GM19099 (cell line): Measurements from ENCODE around the gene CCPG1.

Experiments
- POLR2A ChIP-seq: IDR thresholded peaks from 3 replicates; pipeline ENCODE4 v1.6.1; 2011; ENCODE audit warnings: low read depth; ENCODE audit not compliant: insufficient read length; ENCODE audit errors: extremely low read depth

Gene CCPG1

GRCh38 chr15:55381595-55381994 lies 26.6 kb downstream of the CCPG1 start:
- no peak for TF ChIP-seq POLR2A

- TF ChIP-seq POLR2A = no peak
Observed at GRCh38 chr15:55379095-55379494, 29.1 kb downstream of the CCPG1 start.

- TF ChIP-seq POLR2A = no peak
Observed at GRCh38 chr15:55372701-55373440, 35.3 kb downstream of the CCPG1 start.

GRCh38 chr15:55366981-55367380 lies 41.2 kb downstream of the CCPG1 start:
- no peak for TF ChIP-seq POLR2A

GRCh38 chr15:55362641-55363040 lies 45.5 kb downstream of the CCPG1 start:
- no peak for TF ChIP-seq POLR2A

- TF ChIP-seq POLR2A = no peak
Observed at GRCh38 chr15:55361048-55361447, 47.1 kb downstream of the CCPG1 start.

GRCh38 chr15:55360256-55360655 lies 47.9 kb downstream of the CCPG1 start:
- no peak for TF ChIP-seq POLR2A

GRCh38 chr15:55358471-55358870 lies 49.7 kb downstream of the CCPG1 start:
- no peak for TF ChIP-seq POLR2A

GRCh38 chr15:55357774-55358173 lies 50.4 kb downstream of the CCPG1 start:
- TF ChIP-seq POLR2A = no peak

- TF ChIP-seq POLR2A = no peak
Observed at GRCh38 chr15:55356985-55357585, 51.1 kb downstream of the CCPG1 start.

- TF ChIP-seq POLR2A = no peak
Observed at GRCh38 chr15:55353025-55353424, 55.1 kb downstream of the CCPG1 start.

GRCh38 chr15:55349282-55349681 lies 58.9 kb downstream of the CCPG1 start:
- TF ChIP-seq POLR2A = no peak

GRCh38 chr15:55348281-55348778 lies 59.8 kb downstream of the CCPG1 start:
- TF ChIP-seq POLR2A = no peak

- no peak for TF ChIP-seq POLR2A
Observed at GRCh38 chr15:55344206-55344605, 64.0 kb downstream of the CCPG1 start.

GRCh38 chr15:55343168-55343567 lies 65.0 kb downstream of the CCPG1 start:
- TF ChIP-seq POLR2A = no peak

GRCh38 chr15:55337160-55337559 lies 71.0 kb downstream of the CCPG1 start:
- TF ChIP-seq POLR2A = no peak
